Measurements from ENCODE around the gene GNAO1. TPM values are rescaled to one million over a fixed set of nuclear protein-coding genes. Genes with fewer than 3 reads are reported as not detected.

The GNAO1 gene
- polyA plus RNA-seq, 1 of the 3 experiments (the other 2 are of a cell fraction): 0.30 TPM

DNA sequence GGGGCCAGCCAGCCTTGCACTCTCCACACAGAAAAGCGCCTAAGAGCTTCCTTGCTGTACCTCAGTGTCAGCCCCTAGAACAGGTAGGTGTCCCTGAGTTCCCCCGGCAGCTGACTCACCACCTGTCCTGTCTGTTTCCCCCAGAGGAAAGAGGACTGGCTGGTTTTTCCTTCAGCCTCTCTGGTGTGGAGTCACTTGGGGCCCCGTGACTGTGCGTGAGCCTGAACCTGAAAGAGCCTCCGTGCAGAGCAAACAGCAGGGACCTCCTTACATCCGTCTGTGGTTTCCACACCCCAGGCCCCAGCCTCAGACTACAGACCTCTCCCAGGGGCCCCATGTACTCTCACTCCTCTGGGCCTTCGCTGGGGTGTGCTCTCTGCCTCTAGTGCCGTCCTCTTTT, 87.8 kb downstream of the GNAO1 start:
- Histone ChIP-seq H3K36me3 (replicated peaks in 1 of 2; ENCODE audit: control insufficient read depth in 1 of 2, insufficient read depth in 2 of 2, low read length in 1 of 2) (no peaks in the 10 kb centered on the region), H3K27me3 (ENCODE audit: insufficient read depth) (no peaks in the 10 kb centered on the region), H3K9me2 (no peaks in the 10 kb centered on the region), H3K79me2 (ENCODE audit: insufficient read depth) (no peaks in the 10 kb centered on the region), H3F3A (replicated peaks; ENCODE audit: insufficient read depth) (no peaks in the 10 kb centered on the region), H3K4me3 (ENCODE audit: low read depth in 2 of 2, low read length in 1 of 2) (no peak overlapping the region), H3K9me3 (no peaks in the 10 kb centered on the region), H4K20me1 (ENCODE audit: insufficient read depth) (no peaks in the 10 kb centered on the region), H2AFZ (ENCODE audit: low read depth) (no peak overlapping the region), H3K9ac (no peak overlapping the region), H3K4me2 (no peak overlapping the region), H3K4me1 (ENCODE audit: control insufficient read depth in 1 of 2, insufficient read depth in 2 of 2, low read depth in 1 of 2, low read length in 1 of 2) (peaks cover 0 to 27% of the 10 kb centered on the region in 2 experiments; a peak in 1 of 4 replicates), H3K27ac (ENCODE audit: low read depth in 2 of 2, low read length in 1 of 2) (no peak overlapping the region; a peak in 1 of 4 replicates)
- POLR2A ChIA-PET: no interaction called here
- TF ChIP-seq CHD2 (IDR thresholded peaks at IDR 0.05; ENCODE audit: low read length, partially characterized antibody) (no peak), GATA2 (CRISPR knock-in tag; IDR thresholded peaks at IDR 0.05) (no peak), GABPA (IDR thresholded peaks at IDR 0.05; ENCODE audit: low read depth) (no peak), RAD21 (IDR thresholded peaks at IDR 0.05; ENCODE audit: low read length) (no peak), TAF1 (IDR thresholded peaks at IDR 0.05; ENCODE audit: borderline replicate concordance, low read depth, low read length) (no peak), NFIC (IDR thresholded peaks at IDR 0.05; ENCODE audit: borderline replicate concordance) (no peak), ELF1 (IDR thresholded peaks at IDR 0.05) (no peak), POLR2AphosphoS5 (IDR thresholded peaks at IDR 0.05; ENCODE audit: low read depth, low read length) (no peak), RXRA (IDR thresholded peaks at IDR 0.05; ENCODE audit: borderline replicate concordance, low read depth) (no peak), YY1 (IDR thresholded peaks at IDR 0.05; ENCODE audit: low read depth) (no peak), RCOR1 (IDR thresholded peaks at IDR 0.05; ENCODE audit: low read length) (no peak), FOXJ3 (CRISPR knock-in tag; IDR thresholded peaks at IDR 0.05) (no peak), TCF12 (IDR thresholded peaks at IDR 0.05) (no peak), EZH2phosphoT487 (IDR thresholded peaks at IDR 0.05; ENCODE audit: borderline replicate concordance, low read depth) (no peak), MXI1 (IDR thresholded peaks at IDR 0.05; ENCODE audit: low read depth, low read length) (no peak), SIN3A (IDR thresholded peaks at IDR 0.05; ENCODE audit: borderline replicate concordance, low read depth, low read length) (no peak)
- TF ChIP-seq, protein P1, sequence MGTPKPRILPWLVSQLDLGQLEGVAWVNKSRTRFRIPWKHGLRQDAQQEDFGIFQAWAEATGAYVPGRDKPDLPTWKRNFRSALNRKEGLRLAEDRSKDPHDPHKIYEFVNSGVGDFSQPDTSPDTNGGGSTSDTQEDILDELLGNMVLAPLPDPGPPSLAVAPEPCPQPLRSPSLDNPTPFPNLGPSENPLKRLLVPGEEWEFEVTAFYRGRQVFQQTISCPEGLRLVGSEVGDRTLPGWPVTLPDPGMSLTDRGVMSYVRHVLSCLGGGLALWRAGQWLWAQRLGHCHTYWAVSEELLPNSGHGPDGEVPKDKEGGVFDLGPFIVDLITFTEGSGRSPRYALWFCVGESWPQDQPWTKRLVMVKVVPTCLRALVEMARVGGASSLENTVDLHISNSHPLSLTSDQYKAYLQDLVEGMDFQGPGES (IDR thresholded peaks at IDR 0.05; ENCODE audit: low read depth, low read length): no peak
- TF ChIP-seq, protein P2, sequence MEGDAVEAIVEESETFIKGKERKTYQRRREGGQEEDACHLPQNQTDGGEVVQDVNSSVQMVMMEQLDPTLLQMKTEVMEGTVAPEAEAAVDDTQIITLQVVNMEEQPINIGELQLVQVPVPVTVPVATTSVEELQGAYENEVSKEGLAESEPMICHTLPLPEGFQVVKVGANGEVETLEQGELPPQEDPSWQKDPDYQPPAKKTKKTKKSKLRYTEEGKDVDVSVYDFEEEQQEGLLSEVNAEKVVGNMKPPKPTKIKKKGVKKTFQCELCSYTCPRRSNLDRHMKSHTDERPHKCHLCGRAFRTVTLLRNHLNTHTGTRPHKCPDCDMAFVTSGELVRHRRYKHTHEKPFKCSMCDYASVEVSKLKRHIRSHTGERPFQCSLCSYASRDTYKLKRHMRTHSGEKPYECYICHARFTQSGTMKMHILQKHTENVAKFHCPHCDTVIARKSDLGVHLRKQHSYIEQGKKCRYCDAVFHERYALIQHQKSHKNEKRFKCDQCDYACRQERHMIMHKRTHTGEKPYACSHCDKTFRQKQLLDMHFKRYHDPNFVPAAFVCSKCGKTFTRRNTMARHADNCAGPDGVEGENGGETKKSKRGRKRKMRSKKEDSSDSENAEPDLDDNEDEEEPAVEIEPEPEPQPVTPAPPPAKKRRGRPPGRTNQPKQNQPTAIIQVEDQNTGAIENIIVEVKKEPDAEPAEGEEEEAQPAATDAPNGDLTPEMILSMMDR (IDR thresholded peaks at IDR 0.05): no peak
- DNase-seq: no peak
- 53% methylated on average over 3 of the region's 8 CpGs for WGBS (ENCODE audit: low lambda C conversion rate)
- CTCF ChIA-PET: interaction anchor here (1.3 to 4.3 kb wide), 6 partner anchors 14 to 335 kb away, joined by 3 to 20 read pairs (median 6); no protein-coding TSS in a partner anchor
